Stomach (tissue), 4 donors: ENCODE results near the gene C16orf95.

Experiments
- CTCF ChIP-seq, 7 experiments: fragments of 450-650 bp in 4 of 7; fragments of 200-600 bp in 3 of 7; sonication (generic) in 3 of 7; IDR thresholded peaks; one replicate each; pipeline ENCODE4 v1.5.1; 2016 to 2019; ENCODE audit warnings: antibody characterized with exemption in 7 of 7, control low read depth in 2 of 7, mild to moderate bottlenecking in 1 of 7
- EP300 ChIP-seq: sonication (generic); formaldehyde crosslinking; IDR thresholded peaks from one replicate; pipeline ENCODE4 v1.6.1; 2017; ENCODE audit warnings: antibody characterized with exemption
- POLR2A ChIP-seq, 4 donors: fragments of 450-650 bp; IDR thresholded peaks; one replicate each; pipeline ENCODE4 v1.6.1; 2016; ENCODE audit warnings: antibody characterized with exemption in 4 of 4, control low read depth in 2 of 4, mild to moderate bottlenecking in 1 of 4, moderate library complexity in 1 of 4
- POLR2AphosphoS5 ChIP-seq, 3 donors: sonication (generic); formaldehyde crosslinking; IDR thresholded peaks; one replicate each; pipeline ENCODE4 v1.6.1; 2016; ENCODE audit warnings: antibody characterized with exemption in 3 of 3

DNA sequence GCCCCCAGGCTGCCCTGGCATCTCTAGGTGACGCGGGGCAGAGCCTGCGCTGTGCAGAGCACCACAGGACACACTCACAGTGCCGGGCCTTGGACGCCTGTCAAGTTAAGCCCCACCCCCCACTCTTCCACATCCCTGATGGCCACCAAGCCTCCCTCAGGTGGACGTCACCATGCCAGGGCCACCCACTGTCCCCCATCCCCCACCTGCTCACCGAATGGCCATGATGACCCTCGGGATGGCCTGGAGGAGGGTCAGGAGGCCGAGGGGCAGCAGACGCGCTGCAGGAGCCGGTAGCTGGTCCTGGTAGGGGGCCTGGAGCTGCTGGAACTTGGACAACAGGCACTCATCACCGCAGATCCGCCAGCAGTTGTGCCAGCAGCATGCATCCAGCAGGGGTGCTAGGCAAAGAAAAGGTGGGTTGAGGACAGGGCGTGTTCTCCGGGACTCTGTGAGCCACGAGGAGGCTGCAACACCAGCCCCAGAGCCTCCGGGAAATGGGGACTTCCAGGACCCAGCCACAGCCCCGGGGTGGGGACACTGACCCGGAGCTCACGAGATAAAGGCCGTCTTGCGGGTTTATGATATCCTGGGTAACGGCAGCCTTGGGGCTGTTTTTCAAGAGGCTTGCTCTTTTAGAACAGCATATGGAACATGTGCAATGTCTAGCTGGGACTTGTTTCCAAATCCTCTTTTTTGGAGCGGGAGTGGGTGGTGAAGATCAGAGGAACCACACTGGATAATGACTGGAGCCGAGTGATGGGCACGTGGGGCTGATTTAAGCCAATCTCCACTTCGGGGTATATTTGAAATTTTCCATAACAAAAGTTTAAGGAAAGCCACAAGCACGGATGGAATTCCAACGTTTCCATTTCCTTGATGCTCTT is 11.4 kb downstream of the C16orf95 start:
- TF ChIP-seq CTCF (IDR thresholded peaks at IDR 0.05): no peak
- no peak for TF ChIP-seq EP300
- TF ChIP-seq POLR2A (IDR thresholded peaks at IDR 0.05): no peak
- no peak for TF ChIP-seq POLR2AphosphoS5 (IDR thresholded peaks at IDR 0.05)
